DMS153 (cell line): ENCODE measurements around the gene NOP14.
"Not testable (repeated sequence)": the region's sequence is repeated elsewhere in the genome, so short reads cannot be mapped to it uniquely, and the experiment has no call there.

Source experiments
- DNase-seq: peaks from one replicate; lab custom pipeline; 2025; lab: John Stamatoyannopoulos, UW

NOP14 gene

DNA sequence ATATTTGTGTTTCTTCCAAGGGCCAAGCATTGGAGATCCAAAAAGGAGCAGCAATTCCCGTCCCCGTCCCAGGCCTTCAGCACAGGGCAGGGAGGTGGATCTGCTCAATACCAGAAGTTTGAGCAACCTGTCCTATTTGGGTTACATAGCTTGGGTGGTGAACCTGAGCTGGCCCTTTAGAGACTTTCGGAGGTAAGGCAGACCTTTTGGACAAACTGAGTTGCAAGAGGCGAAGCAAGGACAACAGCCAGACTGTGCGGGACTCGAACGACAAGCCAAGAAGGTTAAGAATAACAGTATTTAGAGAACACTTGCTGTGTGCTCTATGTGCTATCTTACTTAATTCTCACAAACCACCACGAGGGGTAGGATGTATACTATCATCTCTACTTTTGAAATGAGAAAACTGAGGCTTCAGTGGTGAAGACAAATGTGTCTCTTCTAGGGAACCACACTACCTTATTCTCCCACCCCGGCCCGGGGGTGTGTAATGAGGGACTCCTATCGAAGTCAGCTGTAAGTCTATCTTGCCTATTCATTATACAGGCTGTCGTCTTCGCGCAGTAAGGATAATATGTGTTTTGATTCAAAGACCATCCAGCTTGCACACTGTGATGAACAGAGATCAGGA, 1.3 kb downstream of the NOP14 start:
- no peak for DNase-seq

DNA sequence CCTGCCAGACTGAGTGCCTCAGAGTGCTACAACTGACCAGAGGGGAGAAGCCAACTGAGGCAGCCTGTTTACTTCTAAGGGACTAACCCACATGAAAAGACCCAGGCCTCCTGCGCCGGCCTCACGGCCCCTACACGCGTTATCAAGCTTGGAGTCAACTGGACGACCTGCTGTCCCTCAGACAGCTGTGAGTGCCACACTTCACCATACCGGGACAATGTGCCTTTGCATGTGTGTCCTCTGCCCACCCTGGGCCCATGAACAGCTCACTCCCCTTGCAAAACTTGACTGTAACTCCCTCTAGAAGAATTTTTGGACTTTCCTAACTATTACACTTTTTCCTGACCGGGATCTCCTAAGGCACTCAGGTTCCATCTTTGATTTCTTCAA, 1.8 kb downstream of the NOP14 start:
- DNase-seq = no peak

DNA sequence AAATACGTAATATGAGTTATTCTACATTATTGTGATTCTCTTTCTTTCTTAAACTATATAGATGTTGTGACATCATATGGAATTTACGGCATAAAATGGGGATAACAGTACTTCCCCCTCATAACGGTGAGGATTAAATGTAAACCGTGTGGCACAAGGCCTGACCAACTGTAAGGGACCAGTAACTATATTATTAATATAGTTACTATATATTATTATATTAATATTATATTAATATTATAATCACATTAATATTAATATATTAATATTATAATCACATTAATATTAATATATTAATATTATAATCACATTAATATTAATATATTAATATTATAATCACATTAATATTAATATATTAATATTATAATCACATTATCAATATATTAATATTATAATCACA, 2.8 kb downstream of the NOP14 start:
- DNase-seq = not testable (repeated sequence)

DNA sequence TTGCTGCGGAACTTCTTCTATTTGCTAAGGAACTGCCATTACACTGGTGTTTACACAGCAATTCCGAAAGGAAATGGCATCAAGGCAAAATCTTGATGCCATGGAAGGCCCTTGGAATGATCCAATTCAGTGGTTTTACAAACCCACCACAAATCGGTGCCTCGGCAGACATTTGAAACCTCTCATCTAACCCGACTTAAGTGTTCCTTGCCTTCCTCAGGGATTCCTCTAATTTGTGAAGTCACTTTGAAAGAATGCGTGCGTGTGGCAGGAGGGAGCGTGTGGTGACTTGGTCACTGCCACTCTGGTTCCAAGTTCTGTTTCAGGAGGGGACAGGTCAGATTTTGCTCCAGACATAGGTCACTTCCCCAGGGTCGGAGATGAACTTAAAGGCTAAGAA, 4.8 kb downstream of the NOP14 start:
- DNase-seq = no peak

DNA sequence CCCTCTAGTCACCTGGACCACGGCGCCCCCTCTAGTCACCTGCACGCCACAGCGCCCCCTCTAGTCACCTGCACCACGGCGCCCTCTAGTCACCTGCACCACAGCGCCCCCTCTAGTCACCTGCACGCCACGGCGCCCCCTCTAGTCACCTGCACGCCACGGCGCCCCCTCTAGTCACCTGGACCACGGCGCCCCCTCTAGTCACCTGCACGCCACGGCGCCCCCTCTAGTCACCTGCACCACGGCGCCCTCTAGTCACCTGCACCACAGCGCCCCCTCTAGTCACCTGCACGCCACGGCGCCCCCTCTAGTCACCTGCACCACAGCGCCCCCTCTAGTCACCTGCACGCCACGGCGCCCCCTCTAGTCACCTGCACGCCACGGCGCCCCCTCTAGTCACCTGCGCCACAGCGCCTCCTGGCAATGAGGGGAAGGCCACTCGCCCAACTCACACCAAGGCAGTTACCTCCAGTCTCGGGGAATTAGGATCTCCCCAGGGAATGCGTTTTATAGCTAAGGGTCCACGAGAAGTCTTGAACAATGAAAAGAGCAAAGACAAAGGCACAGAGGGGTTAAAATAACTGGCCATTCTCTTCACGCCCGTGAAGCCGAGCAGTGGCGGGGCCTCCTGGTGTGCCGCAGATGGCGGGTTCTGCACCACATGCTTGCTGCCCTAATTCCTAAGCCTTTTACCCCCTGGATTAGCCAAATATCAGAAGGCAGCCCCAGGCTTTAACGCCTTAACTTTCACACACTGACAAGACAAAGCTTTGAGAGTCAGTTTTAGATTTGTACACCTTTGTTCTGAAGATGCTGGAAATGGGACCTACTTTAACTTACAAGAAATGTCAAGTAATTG, 7.8 kb downstream of the NOP14 start:
- not testable (repeated sequence) for DNase-seq

DNA sequence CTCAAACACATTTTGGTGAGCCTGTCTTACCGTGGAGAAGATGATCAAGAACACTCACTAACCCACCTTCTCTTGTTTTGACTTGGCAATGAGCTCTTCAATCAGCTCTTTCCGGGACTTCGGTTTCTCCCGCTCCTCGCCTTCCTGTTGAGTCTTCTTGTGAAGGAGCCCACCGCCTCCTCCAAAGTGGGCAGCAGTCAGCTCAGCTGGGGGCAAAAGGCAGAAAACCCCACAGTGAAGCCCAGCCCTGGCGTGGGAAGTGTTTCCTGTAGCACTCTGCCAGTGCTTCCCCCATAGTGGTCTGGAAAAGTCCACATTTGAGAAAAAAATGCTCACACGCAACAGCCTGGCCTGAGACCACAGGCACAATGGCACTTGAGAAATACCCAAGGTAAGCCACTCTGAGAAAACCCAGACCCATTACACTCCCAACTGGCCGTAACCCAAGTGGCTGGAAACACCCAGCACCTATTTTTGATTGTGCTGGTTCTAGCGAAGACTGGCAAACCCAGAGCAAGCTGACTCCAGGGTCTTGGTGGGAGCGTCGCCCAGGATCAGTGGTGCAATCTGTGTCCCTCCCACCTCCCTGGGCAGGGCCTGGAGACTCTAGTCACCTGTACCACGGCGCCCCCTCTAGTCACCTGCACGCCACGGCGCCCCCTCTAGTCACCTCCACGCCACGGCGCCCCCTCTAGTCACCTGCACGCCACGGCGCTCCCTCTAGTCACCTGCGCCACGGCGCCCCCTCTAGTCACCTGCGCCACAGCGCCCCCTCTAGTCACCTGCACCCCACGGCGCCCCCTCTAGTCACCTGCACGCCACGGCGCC, 8.6 kb downstream of the NOP14 start:
- DNase-seq = no peak

DNA sequence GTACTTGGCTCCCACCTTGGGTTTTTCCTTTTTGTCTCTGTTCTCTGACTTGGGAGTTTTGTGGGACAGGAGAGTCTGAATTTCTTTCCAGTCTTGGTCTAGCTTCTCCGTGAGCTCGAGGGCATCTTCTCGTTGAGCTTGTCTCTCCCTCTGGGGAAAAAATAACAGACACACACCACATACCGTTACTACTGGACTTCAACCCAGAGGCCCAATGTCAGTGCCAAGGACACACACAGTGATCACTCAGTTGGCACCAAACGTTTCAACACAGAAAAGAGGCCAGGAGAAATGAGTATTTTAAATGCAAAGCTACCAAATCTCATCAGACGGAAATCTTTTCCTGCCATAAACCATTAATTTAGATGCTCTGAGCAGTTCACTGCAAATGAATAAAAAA, 9.7 kb downstream of the NOP14 start:
- DNase-seq = no peak

DNA sequence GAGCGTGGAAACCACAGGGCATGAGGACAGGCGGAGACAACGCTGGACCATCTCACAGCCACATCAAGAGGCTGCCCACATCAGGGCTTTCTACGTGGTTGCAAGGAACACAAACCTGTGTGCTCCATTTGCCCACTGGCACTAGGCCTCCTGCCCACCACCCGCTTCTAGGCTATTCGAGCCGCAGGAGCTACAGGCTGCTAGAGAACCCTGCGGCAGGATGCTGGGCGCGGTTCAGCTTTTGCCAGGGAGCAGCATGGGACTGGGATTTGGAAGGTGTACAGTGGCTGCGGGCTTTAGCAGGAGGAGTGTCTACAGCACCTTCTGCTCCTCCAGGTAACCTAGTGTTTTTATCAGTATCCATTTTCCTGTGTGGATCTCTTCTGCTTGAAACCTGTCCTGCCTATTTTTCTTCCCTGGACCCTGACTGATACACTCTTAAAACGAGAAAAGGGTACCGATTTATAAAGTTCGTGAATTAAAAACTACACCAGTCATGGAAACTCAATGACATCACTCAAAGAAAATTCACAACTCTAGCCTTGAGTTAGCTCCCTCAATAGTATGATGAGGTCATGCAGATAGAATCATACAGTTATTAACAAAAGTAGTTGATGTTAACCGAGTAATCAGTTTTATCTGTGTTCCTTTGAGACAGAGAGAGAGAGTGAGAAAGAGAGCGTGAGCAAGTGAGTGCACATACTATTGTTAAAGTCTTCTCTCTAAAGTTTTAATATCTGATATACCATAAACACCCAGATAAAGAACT, 12.8 kb downstream of the NOP14 start:
- no peak for DNase-seq

DNA sequence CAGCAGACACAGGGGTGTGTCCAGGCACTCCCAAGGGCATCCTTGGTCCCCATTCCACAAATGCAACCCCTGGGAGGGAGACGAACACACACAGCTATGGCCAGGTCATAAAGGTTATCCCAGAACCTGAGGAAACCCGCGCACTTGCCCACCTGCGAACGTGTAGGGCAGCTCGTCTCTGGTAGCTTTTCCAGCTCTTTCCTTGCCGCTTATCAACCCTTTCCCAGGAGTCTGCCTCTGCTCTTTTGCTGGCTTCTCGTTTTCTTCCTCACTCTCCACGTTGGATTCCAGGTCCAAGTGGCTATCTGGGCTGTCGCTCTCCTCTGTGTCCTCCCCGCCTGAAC, 13.5 kb downstream of the NOP14 start:
- no peak for DNase-seq

DNA sequence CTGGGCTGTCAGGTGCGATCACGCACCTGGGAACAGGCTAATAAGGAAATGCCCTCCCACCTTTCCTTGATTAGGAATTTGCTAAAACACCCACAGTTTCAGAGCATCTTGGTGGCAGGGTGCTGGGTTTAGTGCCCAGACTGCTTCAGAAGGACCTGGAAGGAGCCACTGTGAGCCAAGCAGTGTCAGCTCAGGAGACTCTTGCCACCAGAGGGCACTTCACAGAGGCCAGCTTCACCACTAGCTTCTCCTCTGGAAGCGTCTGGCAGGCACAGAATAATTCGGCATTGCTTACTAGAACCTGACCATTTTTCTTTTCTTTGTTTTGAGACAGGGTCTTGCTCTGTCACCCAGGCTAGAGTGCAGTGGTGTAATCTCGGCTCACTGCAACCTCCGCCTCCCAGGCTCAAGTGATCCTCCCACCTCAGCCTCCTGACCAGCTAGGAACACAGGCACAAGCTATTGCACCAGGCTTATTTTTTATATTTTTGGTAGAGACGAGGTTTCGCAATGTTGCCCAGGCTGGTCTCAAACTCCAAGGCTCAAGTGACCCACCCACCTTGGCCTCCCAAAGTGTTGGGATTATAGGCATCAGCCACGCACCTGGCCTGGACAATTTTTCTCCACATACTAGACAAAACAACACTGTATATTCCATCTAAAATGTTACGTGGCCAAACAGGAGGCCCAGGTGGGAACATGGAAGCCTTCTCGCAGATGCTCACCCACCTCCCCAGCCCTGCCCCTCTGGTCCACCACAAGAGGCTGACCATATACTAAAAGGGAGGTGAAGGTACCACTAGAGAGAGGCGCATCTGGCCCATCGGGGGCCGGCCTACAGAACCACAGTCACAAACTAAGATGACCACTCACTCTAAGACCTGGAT, 14.1 kb downstream of the NOP14 start:
- no peak for DNase-seq

DNA sequence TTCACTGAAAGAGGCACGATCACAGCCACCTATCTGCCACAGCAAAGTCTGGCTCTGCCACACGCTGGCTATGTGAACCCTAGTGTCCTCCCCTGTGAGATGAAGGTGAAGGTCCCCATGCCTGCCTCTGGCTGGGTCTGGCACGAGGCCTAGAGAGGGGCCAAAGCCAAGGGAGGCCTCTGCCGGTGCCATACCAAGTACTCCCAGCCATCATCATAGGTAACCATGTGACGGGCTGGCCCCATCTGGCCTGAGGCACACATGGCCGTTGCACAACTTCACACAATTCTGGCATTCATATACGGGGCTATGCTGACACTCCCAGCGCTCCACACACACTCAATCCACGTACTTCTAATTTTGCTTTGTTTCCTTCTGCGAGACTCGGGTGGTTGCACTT, 15.3 kb downstream of the NOP14 start:
- no peak for DNase-seq

DNA sequence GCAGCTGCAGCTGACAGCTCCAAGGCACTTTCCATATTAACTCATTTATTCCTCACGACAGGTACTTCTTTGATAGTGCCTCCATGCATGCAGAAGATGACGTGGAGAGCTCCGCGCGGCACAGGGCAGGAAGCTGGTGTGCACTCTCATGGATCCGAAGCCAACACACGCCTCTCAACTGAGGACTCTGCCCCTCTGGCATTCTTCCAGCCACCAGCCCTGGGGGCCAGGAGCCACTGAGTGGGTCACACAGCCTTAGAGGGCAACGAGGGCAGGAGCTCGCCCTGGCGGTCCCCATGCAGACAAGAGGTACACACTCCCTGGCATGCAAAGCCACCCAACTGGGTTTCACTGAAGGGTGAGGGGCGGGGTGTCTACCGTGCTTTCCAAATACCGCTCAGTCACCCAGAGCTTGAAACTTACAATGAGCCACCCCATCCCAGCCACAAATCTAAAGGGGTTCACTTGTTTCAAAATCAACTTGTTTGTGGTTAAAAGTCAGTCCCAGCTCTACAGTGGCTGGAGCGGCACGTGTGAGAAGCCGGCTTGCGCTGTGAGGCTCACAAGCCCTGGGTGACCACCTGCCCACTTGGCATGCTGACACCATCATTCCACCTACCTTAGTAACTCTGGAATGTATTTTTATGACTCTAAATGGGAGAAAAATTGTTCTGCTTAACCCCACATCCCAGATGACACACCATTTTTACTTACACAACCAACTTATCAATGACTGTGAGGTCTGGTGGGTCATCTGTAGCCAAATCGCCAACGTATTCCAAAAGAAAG, 16.2 kb downstream of the NOP14 start:
- no peak for DNase-seq

DNA sequence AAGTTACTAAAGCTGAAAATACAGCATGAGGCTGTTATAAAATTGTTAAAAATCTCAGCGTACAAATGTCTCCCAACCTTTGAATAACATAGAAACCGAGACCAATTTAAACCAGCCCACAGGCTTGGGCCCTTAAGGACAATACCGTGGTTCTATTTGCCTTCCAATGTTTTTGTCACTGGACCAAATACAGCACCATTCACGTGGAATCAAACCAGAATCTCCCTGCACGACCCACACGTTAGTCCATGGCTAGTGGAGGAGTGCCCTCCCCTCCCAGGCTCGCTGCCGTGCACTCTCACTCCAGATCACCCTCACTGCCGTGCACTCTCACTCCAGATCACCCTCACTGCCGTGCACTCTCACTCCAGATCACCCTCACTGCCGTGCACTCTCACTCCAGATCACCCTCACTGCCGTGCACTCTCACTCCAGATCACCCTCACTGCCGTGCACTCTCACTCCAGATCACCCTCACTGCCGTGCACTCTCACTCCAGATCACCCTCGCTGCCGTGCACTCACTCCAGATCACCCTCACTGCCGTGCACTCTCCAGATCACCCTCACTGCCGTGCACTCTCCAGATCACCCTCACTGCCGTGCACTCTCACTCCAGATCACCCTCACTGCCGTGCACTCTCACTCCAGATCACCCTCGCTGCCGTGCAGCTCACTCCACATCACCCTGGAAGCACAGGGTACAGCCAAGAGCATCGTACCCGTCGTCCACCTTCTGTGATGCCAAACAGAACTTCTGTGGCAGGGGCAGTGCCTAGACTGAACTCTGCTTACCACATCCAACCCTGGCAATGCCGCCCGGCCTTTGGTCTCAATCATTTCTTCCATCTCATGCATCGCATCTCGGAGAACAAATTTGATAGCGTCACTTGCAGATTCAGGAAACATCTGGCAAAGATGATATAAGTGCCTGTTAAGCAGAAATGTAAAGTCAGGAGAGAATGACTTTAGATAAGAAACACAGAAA, 17.3 kb downstream of the NOP14 start:
- DNase-seq = not testable (repeated sequence)

DNA sequence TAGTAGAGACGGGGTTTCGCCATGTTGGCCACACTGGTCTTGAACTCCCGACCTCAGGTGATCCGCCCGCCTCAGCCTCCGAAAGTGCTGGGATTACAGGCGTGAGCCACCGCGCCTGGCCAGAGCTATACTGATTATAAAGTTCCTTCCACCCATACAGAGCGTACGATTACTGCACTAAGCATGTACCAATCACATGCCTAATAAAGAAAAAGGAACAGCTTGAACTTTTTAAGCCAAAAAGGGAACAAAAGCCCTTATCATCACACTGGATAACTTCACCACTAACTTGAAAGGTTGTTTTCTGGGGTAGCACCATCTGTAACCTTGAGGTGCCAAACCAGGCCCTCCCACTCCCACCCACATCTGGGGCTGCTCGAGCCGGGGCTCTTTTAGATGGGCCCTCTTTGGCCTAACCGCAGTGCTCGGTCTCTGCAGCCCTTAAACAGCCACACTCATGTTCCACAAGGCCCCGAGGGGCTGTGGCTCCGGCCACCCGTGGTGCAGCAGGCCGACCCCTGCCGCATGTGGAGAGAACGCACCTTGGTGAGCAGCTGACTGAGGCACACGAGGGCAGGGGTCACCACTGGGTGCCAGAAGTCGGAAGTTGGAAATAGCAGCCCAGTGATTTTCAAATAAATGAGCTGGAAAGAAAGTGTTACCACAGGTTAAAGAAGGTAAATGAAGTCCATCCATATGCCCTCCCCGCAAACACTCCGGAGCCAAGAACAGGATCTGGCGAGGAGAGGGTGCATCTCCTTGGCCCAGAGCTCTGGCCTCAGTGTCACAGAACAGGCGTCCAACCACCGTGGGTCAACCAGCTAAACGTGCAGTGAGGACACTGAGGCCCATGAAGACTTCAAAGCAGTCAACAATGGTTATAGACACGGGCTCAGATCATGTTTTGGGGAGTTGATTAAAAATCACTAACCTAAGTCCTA, 18.4 kb downstream of the NOP14 start:
- no peak for DNase-seq

DNA sequence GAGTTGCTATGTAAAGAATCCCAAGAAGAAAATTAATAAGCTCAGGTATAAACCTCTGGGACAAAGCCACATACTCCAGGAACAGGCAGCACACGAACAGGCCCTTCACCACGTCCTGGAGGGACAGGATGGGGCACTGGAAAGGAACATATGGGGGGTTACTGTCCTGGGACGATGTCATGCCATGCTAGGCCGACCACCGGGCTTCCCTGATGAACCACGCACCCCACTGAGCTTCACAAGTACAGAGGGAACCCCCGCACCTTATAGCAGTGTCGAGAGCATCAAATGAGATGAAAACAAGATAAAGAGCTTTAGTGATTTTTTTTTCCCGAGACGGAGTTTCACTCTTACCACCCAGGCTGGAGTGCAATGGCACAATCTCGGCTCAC, 19.1 kb downstream of the NOP14 start:
- DNase-seq = no peak

DNA sequence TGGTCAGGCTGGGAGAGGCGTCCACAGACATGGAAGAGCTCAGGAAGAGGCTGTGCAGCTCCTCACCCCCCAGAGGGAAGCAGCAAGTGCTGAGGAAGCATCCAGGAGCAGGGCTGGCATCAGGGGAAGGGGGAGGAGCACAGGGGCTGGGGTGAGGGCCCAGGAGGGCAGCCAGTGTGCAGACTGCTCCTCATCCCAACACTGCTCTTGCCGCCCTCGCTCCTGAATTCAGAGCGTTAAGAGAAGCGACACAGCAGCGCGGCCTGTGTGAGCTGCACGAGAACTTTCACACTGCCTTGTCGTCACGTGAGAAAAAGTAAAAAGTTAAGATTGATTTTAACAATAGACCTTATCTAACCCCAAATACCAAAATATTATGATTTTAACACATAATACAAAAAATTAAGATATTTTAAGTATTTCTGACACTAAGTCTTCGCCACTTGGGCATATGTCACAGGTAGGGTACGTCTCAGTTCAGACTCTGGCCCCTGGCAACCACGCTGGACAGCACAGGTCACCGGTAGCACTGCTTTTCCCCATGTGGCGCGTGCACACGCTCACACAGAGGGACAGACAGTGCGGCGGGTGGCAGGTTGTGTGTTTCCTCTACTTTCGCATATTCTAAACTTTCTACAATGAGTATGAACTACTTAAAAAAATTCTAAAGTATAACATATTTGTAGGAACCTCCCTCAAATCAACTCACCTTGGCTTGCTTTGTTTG, 19.7 kb downstream of the NOP14 start:
- DNase-seq = no peak
